GM18907 (cell line): ENCODE measurements around the gene REN.

ENCODE experiments used
- ATAC-seq: cut with Tn5 transposase; IDR thresholded peaks from one replicate; pipeline ENCODE4 v1.9.1; 2021; ENCODE audit warnings: mild to moderate bottlenecking, moderate library complexity; ENCODE audit not compliant: unreplicated experiment

REN gene

DNA sequence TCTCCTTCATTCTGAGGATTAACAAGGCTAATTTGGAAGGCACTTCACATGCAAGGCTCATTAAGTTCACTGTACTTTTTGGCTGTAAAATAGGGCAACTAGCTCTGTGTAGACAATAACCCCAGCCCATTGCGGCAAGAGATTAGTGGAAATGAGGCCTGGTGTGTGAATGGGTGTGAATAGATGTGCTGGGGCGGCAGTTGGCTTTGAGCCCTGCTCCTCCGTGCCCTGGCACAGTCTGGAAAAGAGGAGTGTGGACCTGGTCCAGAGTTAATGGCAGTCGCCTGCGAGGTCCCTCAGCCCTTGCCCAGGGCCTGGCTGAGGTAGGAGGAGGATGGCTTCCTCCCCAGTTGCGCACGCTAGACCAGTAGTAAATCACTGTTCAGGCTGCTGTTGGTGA, 25.3 kb upstream of the REN start:
- no peak for ATAC-seq

DNA sequence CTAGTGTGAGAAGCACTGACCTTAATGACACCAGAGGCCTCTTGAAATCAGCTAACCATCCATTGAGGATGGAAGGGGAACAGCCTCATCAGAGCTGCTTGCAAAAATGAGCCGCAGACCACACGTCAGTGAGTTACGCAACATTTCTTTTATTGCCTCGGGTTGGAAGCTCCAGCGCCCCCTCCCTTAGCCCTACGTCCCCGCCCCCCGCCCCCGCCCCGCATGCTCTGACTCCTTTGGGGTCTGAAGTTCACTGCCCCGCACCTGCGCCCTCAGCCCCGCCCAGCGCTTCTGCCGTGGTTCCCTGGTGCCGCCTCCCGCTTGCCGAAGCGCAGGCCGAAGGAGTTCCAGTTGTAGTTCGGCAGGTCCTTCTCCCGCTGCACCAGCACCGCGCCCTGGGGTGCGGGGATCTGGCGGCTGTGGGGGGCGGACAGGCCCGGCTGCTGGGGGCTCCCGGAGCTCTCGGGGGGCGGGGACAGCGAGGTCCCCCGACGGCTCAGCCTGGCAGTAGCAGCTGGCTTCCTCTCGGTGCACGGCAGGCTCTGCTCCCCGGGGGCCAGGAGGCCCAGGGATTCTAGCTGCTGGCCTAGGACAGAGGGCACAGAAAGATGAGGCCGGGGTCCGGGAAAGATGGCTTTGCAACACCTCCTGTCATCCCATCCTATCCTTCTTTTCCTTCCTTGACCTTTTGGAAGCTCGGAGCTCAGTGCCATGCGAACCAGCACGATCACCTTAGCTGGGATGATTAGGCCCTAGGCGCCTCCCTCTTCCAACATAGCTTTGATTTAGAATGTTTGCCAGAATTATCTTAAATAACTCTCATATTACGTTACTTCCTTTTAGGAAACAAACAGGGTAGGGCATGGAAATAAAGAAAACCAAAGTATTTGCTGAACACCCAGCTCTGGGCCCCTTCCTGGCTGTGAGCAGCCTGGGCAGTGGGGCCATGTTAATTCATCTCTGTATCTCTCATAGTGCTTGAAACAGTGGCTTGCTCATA, 24.4 kb upstream of the REN start:
- no peak for ATAC-seq

DNA sequence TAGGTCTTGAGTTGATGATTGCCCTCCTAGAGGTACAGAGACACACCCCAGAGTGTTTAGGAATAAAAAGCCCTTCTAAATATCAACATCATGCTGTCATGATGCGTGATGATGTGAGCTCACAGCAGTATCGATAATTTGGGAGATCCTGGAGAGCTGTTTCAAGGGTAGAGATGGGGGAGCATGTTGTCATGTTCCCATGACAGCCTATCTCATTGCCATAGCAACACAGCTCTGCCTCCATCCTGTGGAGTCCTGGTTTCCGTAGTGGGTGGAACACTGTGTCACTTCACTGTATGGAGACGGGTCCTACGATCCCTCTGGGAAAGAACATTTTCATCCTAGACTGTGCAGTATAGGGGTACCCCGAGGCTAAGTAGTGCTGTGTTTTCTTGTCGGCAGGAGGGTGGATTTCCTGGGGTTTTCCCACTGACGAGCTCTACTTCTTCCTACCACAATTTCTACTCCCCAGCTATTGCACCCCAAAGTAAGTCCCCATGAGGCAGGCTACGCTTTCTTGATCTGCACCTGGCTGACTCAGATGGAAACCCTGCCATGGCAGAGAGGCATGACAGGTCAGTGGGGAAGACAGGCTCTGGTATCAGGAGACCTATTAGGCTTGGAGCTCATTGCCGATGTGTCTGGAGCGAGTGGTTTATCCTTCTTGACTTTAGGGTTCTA, 23.0 kb upstream of the REN start:
- ATAC-seq = peak; percentile 39

DNA sequence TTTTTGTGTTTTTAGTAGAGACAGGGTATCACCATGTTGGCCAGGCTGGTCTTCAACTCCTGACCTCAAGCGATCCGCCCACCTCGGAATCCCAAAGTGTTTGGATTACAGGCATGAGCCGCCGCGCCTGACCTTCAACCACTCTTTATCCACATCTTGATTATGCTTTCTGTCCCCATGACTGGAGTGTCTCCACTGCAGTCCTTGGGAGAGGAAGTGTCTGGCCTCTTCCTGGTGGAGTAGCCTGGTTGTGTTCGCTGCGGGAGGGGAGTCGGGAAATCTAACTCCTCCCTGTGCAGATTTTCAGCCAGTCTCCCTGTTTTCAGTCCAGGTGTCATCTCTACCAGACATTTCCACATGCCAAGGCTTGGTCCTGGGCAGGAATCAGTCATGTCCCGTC, 20.5 kb upstream of the REN start:
- no peak for ATAC-seq

DNA sequence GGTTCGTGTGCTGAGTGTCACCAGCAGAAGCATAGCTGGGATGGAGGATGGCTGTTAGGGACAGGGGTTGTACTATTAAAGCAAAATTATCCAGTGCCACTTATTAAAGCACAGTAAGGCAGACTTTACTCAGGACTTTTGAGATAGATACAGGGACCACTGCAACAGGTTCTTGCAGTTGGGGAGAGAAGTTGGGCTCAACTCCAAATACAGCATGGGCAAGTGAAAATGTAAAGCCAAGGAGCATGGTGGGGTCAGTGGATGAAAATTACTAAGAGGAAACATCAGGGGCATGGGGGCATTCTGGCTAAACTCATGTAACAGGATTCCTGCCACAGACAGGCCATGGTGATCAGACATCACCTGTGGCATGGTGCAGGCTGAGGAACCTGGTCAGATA, 15.0 kb upstream of the REN start:
- no peak for ATAC-seq

DNA sequence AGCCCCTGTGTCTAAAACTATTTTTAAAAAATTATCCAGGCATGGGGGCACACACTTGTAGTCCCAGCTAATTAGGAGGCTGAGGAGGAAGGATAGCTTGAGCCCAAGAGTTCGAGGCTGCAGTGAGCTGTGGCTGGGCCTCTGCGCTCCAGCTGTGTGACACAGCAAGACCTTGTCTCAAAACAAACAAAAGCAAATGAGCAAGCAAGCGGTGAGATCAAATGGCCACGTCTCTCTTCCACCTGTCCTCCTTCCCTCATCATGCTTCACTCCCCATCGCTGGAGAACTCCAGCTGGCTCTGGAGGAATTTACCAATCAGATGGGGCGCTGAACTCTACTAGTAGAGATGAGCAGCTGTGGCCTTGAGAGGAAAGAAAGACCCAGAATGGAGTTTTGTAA, 14.0 kb upstream of the REN start:
- ATAC-seq = no peak

DNA sequence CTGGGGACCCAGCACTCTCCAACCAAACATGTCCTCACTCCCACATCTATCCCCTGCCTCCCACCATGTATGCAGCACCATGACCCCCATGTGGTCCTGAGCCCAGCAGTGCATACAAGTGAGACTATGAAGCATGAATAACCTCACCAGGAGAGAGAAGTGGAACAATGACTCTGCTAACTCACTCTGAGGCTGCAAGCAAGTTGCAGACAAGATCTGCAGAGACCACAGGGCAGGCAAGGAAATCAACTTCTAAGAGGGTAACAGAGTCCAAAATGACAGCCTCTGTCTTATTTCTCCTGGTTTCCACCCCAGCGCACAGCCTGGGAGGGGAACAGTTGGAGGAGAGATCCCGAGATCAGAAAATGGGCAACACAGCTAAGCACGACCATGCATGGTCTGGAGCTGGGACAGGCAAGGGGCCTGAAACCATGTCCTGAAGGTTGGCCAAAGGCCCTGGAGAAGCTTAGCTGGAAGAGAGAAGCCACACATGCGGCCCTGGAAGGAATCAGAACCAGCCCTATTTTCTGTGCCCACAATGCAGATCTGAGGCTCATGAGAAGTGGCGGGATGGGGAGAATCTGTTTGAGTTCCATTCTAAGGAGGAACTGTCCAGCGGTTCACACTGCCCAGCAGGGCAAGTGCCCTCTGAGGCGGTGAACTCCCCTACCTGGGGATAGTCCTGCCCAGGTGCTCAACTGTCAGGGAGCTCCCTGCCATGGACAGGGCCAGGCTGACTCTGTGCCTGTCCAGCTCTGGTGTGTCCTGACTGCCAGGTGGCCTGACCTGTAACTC, 12.5 kb upstream of the REN start:
- ATAC-seq = no peak

DNA sequence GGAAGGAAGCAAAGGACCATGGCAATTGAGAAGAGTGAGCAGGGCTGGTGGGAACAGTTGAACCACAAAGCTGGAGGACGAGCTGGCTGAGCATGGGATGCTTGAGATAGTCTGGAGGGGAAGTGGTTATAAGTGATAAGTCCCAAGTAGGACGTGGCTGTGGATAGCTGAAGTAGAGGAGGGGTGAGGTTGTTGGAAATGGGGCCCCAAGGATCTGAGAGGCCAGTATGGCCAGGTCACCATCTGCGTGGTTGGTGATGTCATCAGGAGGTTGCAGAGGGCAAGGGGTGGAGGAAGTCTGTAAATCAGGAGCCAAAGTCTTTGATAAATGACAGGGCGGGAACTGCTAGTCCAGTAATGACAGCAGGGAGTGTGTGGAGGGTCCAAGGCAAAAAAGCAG, 11.0 kb upstream of the REN start:
- ATAC-seq = no peak

DNA sequence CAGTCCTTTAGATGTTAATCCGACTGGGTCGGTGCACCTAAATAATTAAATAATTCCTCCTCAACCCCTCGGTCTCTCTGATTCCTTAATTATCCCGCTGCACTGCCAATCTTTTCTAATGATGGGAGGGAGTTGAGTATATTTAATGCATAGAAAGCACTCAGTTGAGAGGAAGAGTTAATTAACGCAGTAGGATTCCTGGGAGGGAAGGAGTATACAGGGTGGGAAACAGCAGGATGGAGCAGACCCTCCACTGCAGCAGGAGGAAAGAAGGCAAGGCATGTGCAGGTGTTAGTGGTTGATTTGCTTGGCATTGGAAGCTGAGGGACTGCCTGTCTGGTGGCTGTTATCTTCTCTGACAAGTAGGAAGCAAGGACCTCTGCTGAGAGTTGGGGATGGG, 9.9 kb upstream of the REN start:
- no peak for ATAC-seq

DNA sequence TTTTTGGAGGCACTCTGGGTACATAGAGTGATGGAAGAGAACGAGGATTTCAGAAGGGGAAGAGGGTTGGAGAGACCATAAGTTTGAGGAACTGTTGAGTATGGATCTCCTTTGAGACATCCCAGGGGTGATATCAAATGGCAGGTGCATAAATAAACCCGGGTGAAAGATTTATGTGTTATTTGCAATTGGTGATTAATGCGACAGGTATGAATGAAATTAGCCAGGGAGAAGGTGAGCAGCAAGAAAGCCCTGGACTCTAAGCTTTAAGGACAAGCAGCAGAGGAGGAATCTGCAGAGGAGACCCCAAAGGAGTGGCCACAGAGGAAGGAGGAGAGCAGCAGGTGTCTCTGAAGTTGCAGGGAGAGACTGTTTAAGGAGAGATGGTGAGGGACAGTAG, 8.8 kb upstream of the REN start:
- ATAC-seq = no peak

DNA sequence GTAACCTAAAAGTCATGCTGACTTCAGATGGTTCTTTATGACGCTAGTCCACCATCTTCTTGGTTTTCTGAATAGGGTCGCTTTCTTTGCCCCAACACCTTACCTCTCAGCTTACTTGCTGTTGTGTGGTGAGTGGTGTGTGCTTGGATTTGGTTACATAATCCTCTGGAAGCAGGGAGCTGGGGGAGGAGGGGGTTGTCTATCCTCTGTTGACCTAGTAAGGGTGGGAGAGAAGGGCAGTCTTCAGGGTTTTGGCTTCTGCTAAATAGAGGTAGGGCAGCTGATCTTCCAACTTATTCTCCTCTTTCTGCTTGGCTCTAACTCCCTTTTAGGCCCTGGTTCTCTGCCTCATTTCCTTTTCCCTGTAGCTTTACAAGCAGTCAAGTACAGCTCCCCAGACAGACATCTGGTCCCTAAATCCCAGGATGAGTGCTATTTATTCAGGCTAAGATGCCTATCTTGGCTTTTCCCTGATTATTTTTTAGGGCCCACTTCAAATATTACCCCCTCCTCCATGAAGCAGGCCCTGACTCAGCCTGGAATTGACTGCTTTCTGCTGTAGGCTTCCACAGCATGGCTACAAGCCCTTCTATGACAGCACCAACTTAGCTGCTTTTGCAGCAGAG, 6.4 kb upstream of the REN start:
- ATAC-seq = no peak

DNA sequence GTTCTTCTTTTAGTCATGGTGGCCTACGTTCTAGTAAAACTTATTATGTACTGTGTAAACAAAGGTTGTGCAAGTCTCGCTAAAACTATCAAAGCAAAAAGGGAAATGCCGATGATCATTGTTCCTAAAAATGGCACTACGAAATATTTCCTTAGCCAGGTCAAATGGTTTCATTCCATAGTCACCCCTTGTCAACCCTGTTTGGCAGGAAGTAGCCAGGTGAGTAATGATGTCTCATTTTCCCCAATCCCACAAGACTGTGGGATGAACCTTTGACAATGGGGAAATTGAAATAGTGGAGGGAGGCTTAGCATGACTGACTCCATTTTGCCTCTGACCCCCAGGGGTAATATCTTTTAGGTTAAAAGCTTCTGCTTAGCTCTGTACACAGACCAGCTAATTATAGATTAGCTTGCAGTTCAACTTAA, 5.6 kb upstream of the REN start:
- no peak for ATAC-seq

DNA sequence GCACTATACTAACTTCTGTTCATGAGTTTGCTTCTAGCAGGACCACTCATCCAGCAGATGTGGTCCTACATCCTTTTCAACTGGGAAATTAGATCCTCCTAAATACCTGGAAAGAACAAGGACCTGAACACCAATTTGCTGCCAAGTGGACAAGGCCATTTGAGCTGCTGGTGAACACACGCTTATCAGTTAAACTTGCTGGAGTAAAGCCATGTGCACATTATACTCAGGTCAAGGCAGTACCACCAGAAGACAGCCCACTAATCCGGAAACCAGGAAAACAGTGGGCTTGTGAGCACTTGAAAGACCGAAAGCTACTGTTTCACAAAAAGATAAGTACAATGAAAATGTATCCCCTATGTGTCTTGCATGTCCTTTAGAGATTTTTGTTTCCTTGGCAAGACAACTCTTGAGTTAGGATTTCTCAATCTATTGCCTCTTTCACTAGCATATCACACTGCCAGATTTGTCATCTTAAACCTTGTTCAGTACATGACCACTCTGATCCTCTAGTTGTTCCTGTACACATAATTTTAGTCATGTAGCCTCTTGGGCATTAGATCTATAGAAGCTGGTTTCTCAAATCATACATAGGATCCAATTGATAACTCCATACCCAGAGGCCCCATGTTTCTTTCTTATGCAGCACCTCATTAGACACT, 4.5 kb upstream of the REN start:
- no peak for ATAC-seq

DNA sequence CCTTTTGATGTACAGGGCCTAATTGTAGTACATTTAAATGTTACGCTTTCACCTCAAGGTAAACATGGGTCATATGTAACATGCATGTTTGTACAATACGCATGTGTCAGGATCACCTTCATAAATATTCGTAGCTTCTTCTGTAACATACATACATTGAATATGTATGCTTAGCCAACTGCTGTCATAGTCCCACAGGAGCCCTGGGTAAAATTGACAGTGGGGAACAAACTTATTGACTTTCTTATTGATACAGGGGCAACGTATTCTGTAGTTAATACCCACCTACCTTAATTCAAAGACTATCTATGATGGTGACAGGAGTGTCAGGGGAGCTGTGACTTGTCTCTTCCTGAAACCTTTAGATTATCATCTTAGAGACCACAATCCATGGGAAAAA, 3.7 kb upstream of the REN start:
- ATAC-seq = no peak

DNA sequence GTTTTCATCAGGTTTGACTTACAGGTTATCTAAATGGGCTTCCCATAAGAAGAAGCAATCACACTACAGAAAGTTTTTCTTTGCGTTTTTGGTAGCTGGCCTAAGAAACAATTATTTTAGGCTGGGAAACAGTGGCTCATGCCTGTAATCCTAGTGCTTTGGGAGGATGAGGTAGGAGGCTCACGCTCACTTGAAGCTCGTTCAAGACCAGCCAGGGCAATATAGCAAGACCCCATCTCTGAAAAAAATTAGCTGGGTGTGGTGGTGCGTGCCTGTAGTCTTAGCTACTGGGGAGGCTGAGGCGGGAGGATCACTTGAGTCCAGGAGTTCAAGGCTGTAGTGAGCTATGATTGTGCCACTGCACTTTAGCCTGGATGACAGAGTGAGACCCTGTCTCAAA, 1.6 kb upstream of the REN start:
- no peak for ATAC-seq

DNA sequence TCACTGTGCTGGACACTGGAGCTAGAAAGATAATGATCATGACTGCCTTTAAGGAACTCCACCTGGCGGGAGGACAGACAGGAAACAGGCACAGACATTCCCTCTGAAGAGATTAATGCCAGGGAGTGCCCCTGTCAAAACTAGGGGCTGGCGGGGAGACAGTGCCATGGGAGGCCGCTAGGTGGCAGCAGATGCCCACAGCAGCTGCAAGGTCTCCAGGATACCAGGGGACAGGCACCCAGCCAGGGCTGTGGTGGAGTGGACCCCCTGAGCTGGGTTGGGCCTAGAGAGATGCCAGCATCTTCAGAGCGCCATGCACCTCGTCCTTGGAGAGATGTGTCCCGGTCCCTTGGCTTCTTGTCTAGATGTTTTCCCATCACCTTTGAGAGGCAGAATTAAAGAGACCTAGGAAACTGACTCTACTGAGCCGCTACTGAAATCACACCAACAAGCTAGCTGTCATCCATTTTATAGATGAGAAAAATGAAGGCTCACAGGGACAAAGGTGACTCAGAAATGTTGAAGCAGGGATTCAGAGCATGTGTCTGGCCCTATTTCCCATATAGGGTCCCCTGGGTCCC, 3.6 kb downstream of the REN start:
- ATAC-seq = no peak

DNA sequence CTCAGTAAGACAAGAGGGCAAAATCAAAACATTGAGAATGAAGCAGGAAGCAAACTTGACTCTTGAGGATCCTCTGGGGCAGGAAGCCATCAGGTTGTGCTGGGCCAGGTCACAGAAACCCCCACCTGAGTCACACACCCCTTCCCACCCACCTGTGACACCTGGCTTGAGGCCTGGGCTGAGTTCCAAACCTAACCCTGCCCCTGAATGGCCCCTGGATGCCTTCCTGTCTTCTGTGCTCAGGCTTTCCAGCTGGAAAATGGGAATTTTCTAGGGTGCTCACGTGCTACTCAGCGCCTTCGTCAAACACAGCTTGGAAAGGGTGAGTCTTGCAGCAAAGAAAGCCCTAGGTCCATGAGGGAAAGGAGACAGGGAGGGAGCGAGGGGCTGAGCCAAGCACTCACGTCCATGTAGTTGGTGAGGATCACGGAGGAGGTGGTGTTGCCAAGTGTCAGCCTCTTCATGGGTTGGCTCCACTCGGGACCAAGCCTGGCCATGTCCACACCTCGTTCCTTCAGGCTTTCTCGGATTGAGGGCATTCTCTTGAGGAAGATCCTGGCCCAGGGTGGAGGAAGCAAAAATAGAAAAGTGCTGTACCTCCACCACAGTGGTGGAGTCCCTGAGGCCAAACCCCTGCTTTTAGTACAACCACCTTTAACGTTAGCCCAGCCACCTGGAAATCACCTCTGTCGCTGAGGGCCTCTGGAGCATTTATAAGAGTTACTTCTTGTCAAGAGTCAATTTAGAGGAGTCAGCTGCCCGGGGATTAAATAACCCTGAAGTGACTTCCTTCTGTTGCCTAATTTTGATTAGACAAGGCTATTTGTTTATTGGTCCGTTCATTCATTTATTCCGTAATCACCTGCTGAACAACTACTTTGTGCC, 4.3 kb downstream of the REN start:
- ATAC-seq = no peak

DNA sequence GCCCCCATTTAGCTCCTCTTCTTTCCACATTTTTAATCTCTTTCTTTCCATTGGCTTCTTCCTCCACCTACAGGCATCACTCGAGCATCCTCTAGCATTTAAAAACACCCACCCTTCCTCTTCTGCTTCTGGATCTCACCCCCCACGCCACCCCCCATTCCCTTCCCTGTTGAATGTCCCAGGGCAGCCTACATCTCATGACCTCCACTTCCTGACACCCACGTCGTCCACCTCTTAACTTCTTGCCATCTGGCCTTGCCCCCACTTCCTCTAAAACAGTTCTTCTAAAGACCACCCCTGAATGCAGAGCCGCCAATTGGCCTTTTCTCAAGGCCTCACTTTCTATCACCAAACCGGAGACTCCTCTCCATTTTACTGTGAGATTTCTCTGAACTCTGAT, 8.2 kb downstream of the REN start:
- no peak for ATAC-seq

DNA sequence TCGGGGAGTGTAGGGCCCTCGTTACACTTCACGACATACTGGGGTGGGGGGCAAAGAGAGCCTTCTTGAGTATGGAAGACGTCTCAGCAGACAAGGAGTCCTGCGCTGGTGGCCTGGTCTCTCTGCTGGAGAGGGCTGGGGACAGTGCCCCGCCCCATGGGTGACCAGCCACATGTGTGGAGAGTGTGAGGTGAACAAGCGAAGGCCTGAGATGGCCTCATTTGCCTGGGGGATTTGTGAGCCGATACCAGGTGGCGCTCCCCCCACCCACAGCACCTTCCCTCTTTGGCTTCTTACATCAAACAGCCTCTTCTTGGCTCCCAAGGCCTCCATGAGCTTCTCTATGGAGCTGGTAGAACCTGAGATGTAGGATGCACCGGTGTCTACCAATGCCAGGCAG, 10.3 kb downstream of the REN start:
- ATAC-seq = no peak
